HEK293T (cell line): ENCODE results near the gene INCA1.

Experiments
- ARNT ChIP-seq: fragments of 450-650 bp; IDR thresholded peaks from 2 replicates; pipeline ENCODE4 v1.6.1; 2017; ENCODE audit warnings: mild to moderate bottlenecking
- BHLHE40 ChIP-seq: fragments of 450-650 bp; IDR thresholded peaks from 2 replicates; pipeline ENCODE4 v1.6.1; 2016; ENCODE audit warnings: mild to moderate bottlenecking, moderate library complexity, borderline replicate concordance
- CTBP1 ChIP-seq: fragments of 450-650 bp; IDR thresholded peaks from 2 replicates; pipeline ENCODE4 v1.6.1; 2016; ENCODE audit warnings: borderline replicate concordance
- ELF4 ChIP-seq: fragments of 450-650 bp; IDR thresholded peaks from 2 replicates; pipeline ENCODE4 v1.6.1; 2017; ENCODE audit warnings: antibody characterized with exemption
- FOXK2 ChIP-seq: fragments of 450-650 bp; IDR thresholded peaks from 2 replicates; pipeline ENCODE4 v1.6.1; 2016; ENCODE audit warnings: mild to moderate bottlenecking
- HDGF ChIP-seq: fragments of 450-650 bp; IDR thresholded peaks from 2 replicates; pipeline ENCODE4 v1.6.1; 2017; ENCODE audit warnings: antibody characterized with exemption, borderline replicate concordance
- L3MBTL2 ChIP-seq: fragments of 450-650 bp; conservative IDR thresholded peaks from 2 replicates; pipeline ENCODE4 v1.6.1; 2016; ENCODE audit warnings: mild to moderate bottlenecking
- SP1 ChIP-seq: fragments of 450-650 bp; IDR thresholded peaks from 2 replicates; pipeline ENCODE4 v1.6.1; 2017
- SUZ12 ChIP-seq: fragments of 450-650 bp; IDR thresholded peaks from 2 replicates; pipeline ENCODE4 v1.6.1; 2016; ENCODE audit warnings: mild to moderate bottlenecking
- TARDBP ChIP-seq: fragments of 450-650 bp; IDR thresholded peaks from 2 replicates; pipeline ENCODE4 v1.6.1; 2016
- ZNF384 ChIP-seq: fragments of 450-650 bp; IDR thresholded peaks from 2 replicates; pipeline ENCODE4 v1.6.1; 2016

GRCh38 chr17:5000237-5000639 is 2.9 kb upstream of the INCA1 start:
- TF ChIP-seq SUZ12, result no peak
- TF ChIP-seq FOXK2, result no peak
- TF ChIP-seq CTBP1, result no peak
- TF ChIP-seq ARNT, result no peak
- no peak for TF ChIP-seq ELF4
- TF ChIP-seq SP1, result no peak
- no peak for TF ChIP-seq L3MBTL2
- no peak for TF ChIP-seq BHLHE40
- no peak for TF ChIP-seq ZNF384
- no peak for TF ChIP-seq TARDBP
- TF ChIP-seq HDGF, result no peak
